Fibroblast of lung (primary cell): ENCODE results near the gene KCNK7. TPM values are rescaled to one million over a fixed set of nuclear protein-coding genes. Genes with fewer than 3 reads are reported as not detected.

Experiments
- DNase-seq, 2 donors: peaks; one replicate each; pipeline versions ENCODE4 v3.0.0 to v3.0.0-alpha.2; 2010; ENCODE audit warnings: low read depth in 2 of 2
- H2AFZ ChIP-seq: 2 replicates; pipeline ENCODE4 v1.5.1; 2012; ENCODE audit warnings: low read length, control low read depth, inconsistent platforms
- H3K27ac ChIP-seq: 2 replicates; pipeline ENCODE4 v1.5.1; 2011; ENCODE audit warnings: low read length, control low read depth; ENCODE audit not compliant: insufficient read depth
- H3K27me3 ChIP-seq: 2 replicates; pipeline ENCODE4 v1.5.1; 2011; ENCODE audit warnings: mild to moderate bottlenecking, low read length; ENCODE audit not compliant: control insufficient read depth, insufficient read depth
- H3K36me3 ChIP-seq: 2 replicates; pipeline ENCODE4 v1.5.1; 2011; ENCODE audit warnings: low read length; ENCODE audit not compliant: control insufficient read depth, insufficient read depth
- H3K4me1 ChIP-seq: 2 replicates; pipeline ENCODE4 v1.5.1; 2011; ENCODE audit warnings: low read length; ENCODE audit not compliant: control insufficient read depth, insufficient read depth; ENCODE audit errors: extremely low read depth
- H3K4me2 ChIP-seq: 2 replicates; pipeline ENCODE4 v1.5.1; 2011; ENCODE audit warnings: low read length, control low read depth; ENCODE audit not compliant: insufficient read depth; ENCODE audit errors: extremely low read depth
- H3K4me3 ChIP-seq, 4 experiments: fragments of 200-600 bp in 1 of 4; sonication (generic) in 1 of 4; replicated peaks in 1 of 4; 2 replicates each; pipeline ENCODE4 v1.5.1; 2011 to 2016; ENCODE audit warnings: low read length in 4 of 4, low read depth in 3 of 4, mild to moderate bottlenecking in 3 of 4, control low read depth in 2 of 4, inconsistent platforms in 1 of 4, mixed read lengths in 1 of 4; ENCODE audit not compliant: insufficient read depth in 1 of 4; ENCODE audit errors: control extremely low read depth in 1 of 4
- H3K79me2 ChIP-seq: 2 replicates; pipeline ENCODE4 v1.5.1; 2012; ENCODE audit warnings: mild to moderate bottlenecking, low read length, inconsistent platforms; ENCODE audit not compliant: control insufficient read depth, insufficient read depth
- H3K9ac ChIP-seq: 2 replicates; pipeline ENCODE4 v1.5.1; 2011; ENCODE audit warnings: mild to moderate bottlenecking, low read length, control low read depth; ENCODE audit not compliant: insufficient read depth
- H3K9me3 ChIP-seq: 2 replicates; pipeline ENCODE4 v1.5.1; 2012; ENCODE audit warnings: low read depth, low read length; ENCODE audit not compliant: control insufficient read depth, insufficient read depth
- H4K20me1 ChIP-seq: 2 replicates; pipeline ENCODE4 v1.5.1; 2011; ENCODE audit warnings: low read length; ENCODE audit not compliant: control insufficient read depth, insufficient read depth; ENCODE audit errors: extremely low read depth
- EZH2 ChIP-seq: IDR thresholded peaks from 2 replicates; pipeline ENCODE4 v1.5.1; 2012; ENCODE audit warnings: low read length, control low read depth, mild to moderate bottlenecking; ENCODE audit errors: missing control alignments
- polyA plus RNA-seq, 2 donors: library from polyadenylated mRNA; depleted of rRNA in 1 of 2; stranded (reverse) in 1 of 2; unstranded in 1 of 2; fragments of >200 nt; gene quantifications; 2 replicates each; pipeline ENCODE4 v1.2.1, GENCODE V29; 2011 to 2012; ENCODE audit warnings: missing spikeins in 1 of 2
- total RNA-seq: library from RNA; depleted of rRNA; stranded (reverse); fragments of >200 nt; gene quantifications from 2 replicates; pipeline ENCODE4 v1.2.1, GENCODE V29; 2014
- TF ChIP-seq, protein P1 (sequence below), 2 donors: IDR thresholded peaks in 1 of 2; conservative IDR thresholded peaks in 1 of 2; 1 replicate in 1 of 2; 2 replicates in 1 of 2; pipeline ENCODE4 v1.5.1; 2011 to 2012; ENCODE audit warnings: low read length in 2 of 2, control low read depth in 1 of 2, inconsistent platforms in 1 of 2, low read depth in 1 of 2, mild to moderate bottlenecking in 1 of 2

The KCNK7 gene
- total and polyA plus RNA-seq, 2 donors (not counting 1 experiment from before 2014, with no cell fraction given), result not detected

DNA sequence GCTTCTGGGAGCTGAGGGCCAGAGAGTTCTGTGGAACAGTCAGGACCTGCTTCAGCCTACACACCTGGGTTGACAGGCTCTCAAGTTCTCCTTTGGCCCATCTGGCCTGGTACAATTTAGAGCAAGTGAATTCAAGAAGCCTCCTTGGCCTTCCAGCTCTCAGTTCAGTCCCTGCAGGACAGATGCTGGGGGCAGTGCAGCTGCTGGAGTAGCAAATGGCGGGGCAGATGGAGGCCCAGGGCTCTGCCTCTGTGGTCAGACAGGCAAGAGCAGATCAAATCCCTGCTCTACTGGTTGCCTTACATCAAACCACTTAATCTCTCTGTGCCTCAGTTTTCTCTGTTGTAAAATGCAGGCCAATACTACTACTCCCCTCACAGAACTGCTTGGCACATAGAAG is 8.7 kb upstream of the KCNK7 start:
- H3K4me2 ChIP-seq, result no peak overlapping the region
- H3K36me3 ChIP-seq, result peaks cover 21% of the 10 kb centered on the region
- no peak overlapping the region for H3K4me3 ChIP-seq
- no peak overlapping the region for H3K27ac ChIP-seq
- H4K20me1 ChIP-seq, result no peaks in the 10 kb centered on the region
- H3K27me3 ChIP-seq, result no peaks in the 10 kb centered on the region
- H3K9me3 ChIP-seq, result no peaks in the 10 kb centered on the region
- H2AFZ ChIP-seq, result no peak overlapping the region
- peaks cover 3% of the 10 kb centered on the region for H3K4me1 ChIP-seq
- no peaks in the 10 kb centered on the region for H3K79me2 ChIP-seq
- no peak for TF ChIP-seq EZH2
- DNase-seq, result no peak
- no peak overlapping the region for H3K9ac ChIP-seq

DNA sequence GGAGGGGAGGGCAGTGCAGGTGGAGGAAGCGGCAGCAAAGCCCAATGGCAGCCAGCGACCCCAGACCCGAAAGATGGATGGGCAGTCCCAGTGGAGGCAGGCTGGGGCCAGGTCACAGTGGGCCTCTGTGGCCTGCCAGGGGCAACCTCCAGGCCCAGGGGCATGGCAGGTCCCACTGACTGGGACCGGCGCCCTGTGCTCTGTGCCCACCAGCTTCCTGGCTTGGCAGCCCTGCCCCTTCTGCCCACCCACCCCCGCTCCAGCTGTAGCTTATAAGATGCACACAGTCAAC is 4.3 kb upstream of the KCNK7 start:
- Histone ChIP-seq H3K36me3 (peaks cover 18% of the 10 kb centered on the region), H3K4me3 (no peak overlapping the region), H3K9ac (no peak overlapping the region), H3K27me3 (no peaks in the 10 kb centered on the region), H4K20me1 (no peaks in the 10 kb centered on the region), H3K27ac (no peak overlapping the region), H3K4me1 (no peaks in the 10 kb centered on the region), H3K4me2 (no peak overlapping the region), H2AFZ (no peak overlapping the region), H3K9me3 (no peaks in the 10 kb centered on the region), H3K79me2 (no peaks in the 10 kb centered on the region)
- DNase-seq, result no peak
- TF ChIP-seq, protein P1, sequence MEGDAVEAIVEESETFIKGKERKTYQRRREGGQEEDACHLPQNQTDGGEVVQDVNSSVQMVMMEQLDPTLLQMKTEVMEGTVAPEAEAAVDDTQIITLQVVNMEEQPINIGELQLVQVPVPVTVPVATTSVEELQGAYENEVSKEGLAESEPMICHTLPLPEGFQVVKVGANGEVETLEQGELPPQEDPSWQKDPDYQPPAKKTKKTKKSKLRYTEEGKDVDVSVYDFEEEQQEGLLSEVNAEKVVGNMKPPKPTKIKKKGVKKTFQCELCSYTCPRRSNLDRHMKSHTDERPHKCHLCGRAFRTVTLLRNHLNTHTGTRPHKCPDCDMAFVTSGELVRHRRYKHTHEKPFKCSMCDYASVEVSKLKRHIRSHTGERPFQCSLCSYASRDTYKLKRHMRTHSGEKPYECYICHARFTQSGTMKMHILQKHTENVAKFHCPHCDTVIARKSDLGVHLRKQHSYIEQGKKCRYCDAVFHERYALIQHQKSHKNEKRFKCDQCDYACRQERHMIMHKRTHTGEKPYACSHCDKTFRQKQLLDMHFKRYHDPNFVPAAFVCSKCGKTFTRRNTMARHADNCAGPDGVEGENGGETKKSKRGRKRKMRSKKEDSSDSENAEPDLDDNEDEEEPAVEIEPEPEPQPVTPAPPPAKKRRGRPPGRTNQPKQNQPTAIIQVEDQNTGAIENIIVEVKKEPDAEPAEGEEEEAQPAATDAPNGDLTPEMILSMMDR (conservative IDR thresholded peaks at IDR 0.05 in 1 of 2, IDR thresholded peaks at IDR 0.05 in 1 of 2; ENCODE audit: low read depth in 1 of 2, low read length in 2 of 2), result no peak
- TF ChIP-seq EZH2, result no peak

DNA sequence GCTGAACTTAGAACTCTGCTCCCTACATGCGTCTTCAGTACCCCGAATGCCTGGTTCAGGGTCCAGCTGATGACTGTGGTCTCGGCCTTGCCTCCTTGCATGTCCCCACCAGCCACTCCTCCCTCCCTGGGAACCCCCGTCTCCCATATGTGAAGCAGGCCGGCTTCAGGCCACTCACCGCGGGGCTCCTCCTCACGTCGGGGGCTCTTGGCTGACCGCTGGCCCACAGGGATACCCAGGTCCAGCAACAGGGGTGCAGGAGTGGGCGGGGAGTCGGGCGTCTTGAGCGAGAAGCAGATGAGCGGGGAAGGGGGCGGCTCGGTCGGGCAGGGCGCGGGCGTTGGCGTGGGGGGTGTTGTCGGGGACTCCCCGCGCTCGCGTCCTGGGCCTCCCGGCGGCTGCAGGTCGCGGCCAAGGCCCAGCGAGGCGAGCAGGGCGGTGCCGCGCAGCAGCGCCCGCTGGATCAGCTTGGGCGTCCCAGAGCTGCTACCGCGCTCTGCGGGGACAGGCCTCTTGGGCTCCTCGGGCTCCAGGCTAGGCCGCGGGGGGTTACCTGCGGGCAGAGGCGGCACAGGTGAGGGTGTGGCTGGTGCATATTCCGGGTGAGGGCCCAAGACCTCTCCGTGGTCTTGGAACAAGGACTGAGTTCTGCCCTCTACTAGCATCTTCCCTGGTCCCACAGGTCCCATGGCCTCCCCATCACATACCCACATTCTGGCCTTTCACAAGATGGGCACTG is 3.8 kb upstream of the KCNK7 start:
- no peak overlapping the region for H3K4me2 ChIP-seq
- no peak overlapping the region for H3K9ac ChIP-seq
- H3K9me3 ChIP-seq, result no peaks in the 10 kb centered on the region
- peaks cover 16% of the 10 kb centered on the region for H3K36me3 ChIP-seq
- no peak overlapping the region for H3K4me3 ChIP-seq
- no peaks in the 10 kb centered on the region for H3K79me2 ChIP-seq
- no peaks in the 10 kb centered on the region for H4K20me1 ChIP-seq
- no peaks in the 10 kb centered on the region for H3K4me1 ChIP-seq
- no peak overlapping the region for H3K27ac ChIP-seq
- TF ChIP-seq, protein P1 (conservative IDR thresholded peaks at IDR 0.05 in 1 of 2, IDR thresholded peaks at IDR 0.05 in 1 of 2; ENCODE audit: low read depth in 1 of 2, low read length in 2 of 2), result no peak
- TF ChIP-seq EZH2, result no peak
- no peaks in the 10 kb centered on the region for H3K27me3 ChIP-seq
- DNase-seq, result no peak
- H2AFZ ChIP-seq, result no peak overlapping the region
